PC-9 (cell line): ENCODE results near the gene PITRM1. TPM values are rescaled to one million over a fixed set of nuclear protein-coding genes. Genes with fewer than 3 reads are reported as not detected.

ENCODE experiments used
- BruUV-seq: library from RNA; stranded (reverse); fragments of 400-500 nt; replicated peaks from 2 replicates; lab custom pipeline; 2021; lab: Mats Ljungman, UMichigan
- CTCF ChIA-PET: fragments of 300-600 bp; sonication (Branson Sonifier 250); formaldehyde crosslinking; loops from one replicate; lab custom pipeline; 2022; ENCODE audit warnings: antibody characterized with exemption; lab: Charles Lee
- POLR2A ChIA-PET: fragments of 300-600 bp; sonication (Branson Sonifier 250); formaldehyde crosslinking; loops from one replicate; lab custom pipeline; 2022; ENCODE audit warnings: antibody characterized with exemption; ENCODE audit not compliant: unreplicated experiment; lab: Charles Lee
- DNase-seq, 2 experiments: peaks; one replicate each; pipeline versions ENCODE4 v3.0.0 to v3.0.0-alpha.2; 2015 to 2022; ENCODE audit warnings: mixed read lengths in 1 of 2
- H2AFZ ChIP-seq: fragments of 200-600 bp; sonication (generic); 2 replicates; pipeline ENCODE4 v1.8.1; 2017; ENCODE audit warnings: antibody characterized with exemption
- H3F3A ChIP-seq: fragments of 200-600 bp; sonication (generic); 2 replicates; pipeline ENCODE4 v1.8.1; 2017; ENCODE audit warnings: antibody characterized with exemption, mild to moderate bottlenecking, low read depth; ENCODE audit not compliant: insufficient read depth
- H3K27ac ChIP-seq: fragments of 200-600 bp; sonication (generic); 2 replicates; pipeline ENCODE4 v1.6.1; 2016; ENCODE audit warnings: mixed run types
- H3K27me3 ChIP-seq: fragments of 200-600 bp; sonication (generic); 2 replicates; pipeline ENCODE4 v1.6.1; 2016; ENCODE audit warnings: low read depth, mixed run types; ENCODE audit not compliant: insufficient read depth
- H3K36me3 ChIP-seq: fragments of 200-600 bp; sonication (generic); 2 replicates; pipeline ENCODE4 v1.6.1; 2016; ENCODE audit warnings: low read depth, mixed run types
- H3K4me1 ChIP-seq: fragments of 200-600 bp; sonication (generic); replicated peaks from 2 replicates; pipeline ENCODE4 v1.6.1; 2016; ENCODE audit warnings: mixed run types; ENCODE audit not compliant: insufficient read depth
- H3K4me2 ChIP-seq: fragments of 200-600 bp; sonication (generic); 2 replicates; pipeline ENCODE4 v1.6.1; 2017; ENCODE audit warnings: mixed run types
- H3K4me3 ChIP-seq: fragments of 200-600 bp; sonication (generic); 2 replicates; pipeline ENCODE4 v1.6.1; 2016; ENCODE audit warnings: mixed run types
- H3K79me2 ChIP-seq: fragments of 200-600 bp; sonication (generic); 2 replicates; pipeline ENCODE4 v1.6.1; 2017; ENCODE audit warnings: low read depth, mixed run types
- H3K9me2 ChIP-seq: fragments of 200-600 bp; sonication (generic); 2 replicates; pipeline ENCODE4 v1.8.1; 2017; ENCODE audit warnings: mild to moderate bottlenecking; ENCODE audit not compliant: insufficient read depth
- H3K9me3 ChIP-seq: fragments of 200-600 bp; sonication (generic); 2 replicates; pipeline ENCODE4 v1.8.1; 2016; ENCODE audit warnings: low read depth; ENCODE audit not compliant: insufficient read depth
- H4K20me1 ChIP-seq: fragments of 200-600 bp; sonication (generic); 2 replicates; pipeline ENCODE4 v1.8.1; 2017; ENCODE audit not compliant: insufficient read depth
- CTCF ChIP-seq: fragments of 200-600 bp; sonication (generic); conservative IDR thresholded peaks from 2 replicates; pipeline ENCODE4 v1.6.1; 2017; ENCODE audit warnings: mixed run types, antibody characterized with exemption, mild to moderate bottlenecking, moderate library complexity
- EZH2 ChIP-seq: fragments of 200-600 bp; sonication (generic); IDR thresholded peaks from 2 replicates; pipeline ENCODE4 v1.8.0; 2017; ENCODE audit warnings: antibody characterized with exemption, low read depth
- intact Hi-C: fragments of 100-400 bp; cut with micrococcal nuclease; formaldehyde crosslinking; loops from one replicate; pipeline ENCODE4 v1.10.0; 2022; ENCODE audit not compliant: unreplicated experiment
- total RNA-seq: library from RNA; stranded (reverse); gene quantifications from 2 replicates; pipeline ENCODE4 v1.2.3, GENCODE V29; 2021

The PITRM1 gene
- total RNA-seq, 1 experiment from 2014 or later: 124 TPM

GRCh38 chr10:3129581-3130340 is 42.8 kb downstream of the PITRM1 start:
- no peak overlapping the region for H3K27ac ChIP-seq
- peaks cover 8% of the 10 kb centered on the region for H3K4me1 ChIP-seq
- H3K4me3 ChIP-seq: no peak overlapping the region
- H4K20me1 ChIP-seq: no peaks in the 10 kb centered on the region
- TF ChIP-seq EZH2 (no peak), CTCF (no peak)
- H3K9me2 ChIP-seq: no peaks in the 10 kb centered on the region
- H3K9me3 ChIP-seq: no peaks in the 10 kb centered on the region
- peaks cover 10% of the 10 kb centered on the region for H3F3A ChIP-seq
- no peaks in the 10 kb centered on the region for H3K79me2 ChIP-seq
- intact Hi-C loops: no loop called here
- ChIA-PET POLR2A (no interaction called here), CTCF (no interaction called here)
- no peaks in the 10 kb centered on the region for H3K27me3 ChIP-seq
- no peak overlapping the region for H3K4me2 ChIP-seq
- no TSS peak for BruUV-seq
- DNase-seq: no peak
- H2AFZ ChIP-seq: no peak overlapping the region
- H3K36me3 ChIP-seq: peaks cover 8% of the 10 kb centered on the region; the same call in 1 of the 2 replicates

GRCh38 chr10:3128379-3129130 is 44.0 kb downstream of the PITRM1 start:
- Histone ChIP-seq H3K36me3 (no peaks in the 10 kb centered on the region; the same call in 1 of the 2 replicates), H3K79me2 (no peaks in the 10 kb centered on the region), H4K20me1 (no peaks in the 10 kb centered on the region), H3K4me2 (no peak overlapping the region), H2AFZ (no peak overlapping the region), H3K4me3 (no peak overlapping the region), H3K27me3 (no peaks in the 10 kb centered on the region), H3K9me3 (no peaks in the 10 kb centered on the region), H3K4me1 (peaks cover 8% of the 10 kb centered on the region), H3K9me2 (no peaks in the 10 kb centered on the region), H3K27ac (no peak overlapping the region), H3F3A (peaks cover 6% of the 10 kb centered on the region; the same call in 1 of the 2 replicates)
- intact Hi-C loops: no loop called here
- DNase-seq: no peak
- no TSS peak for BruUV-seq
- CTCF ChIA-PET: interaction anchor here (0.5 kb wide), 1 partner anchor 33 kb away, joined by 12 read pairs; no protein-coding TSS in a partner anchor
- POLR2A ChIA-PET: no interaction called here
- TF ChIP-seq CTCF: no peak
- TF ChIP-seq EZH2: no peak

DNA sequence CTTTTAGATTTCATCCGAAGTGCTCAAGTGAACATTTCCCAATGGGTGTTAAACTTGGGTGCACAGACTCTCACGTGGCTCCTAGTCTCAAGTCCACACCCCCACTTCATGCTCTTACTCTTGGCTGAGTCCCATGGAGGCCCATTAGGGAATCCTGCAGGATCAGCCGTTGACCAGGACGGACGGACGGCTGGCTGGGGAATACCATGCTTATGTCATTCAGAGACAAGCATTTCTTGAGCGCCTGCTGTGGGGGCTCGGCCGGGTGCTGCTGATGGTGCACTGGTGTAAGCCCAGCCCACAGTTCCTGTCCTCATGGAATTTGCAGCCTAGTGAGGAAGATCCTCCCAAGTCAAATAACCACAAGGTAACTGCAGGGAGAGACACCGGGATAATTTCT is 44.7 kb downstream of the PITRM1 start:
- peaks cover 5% of the 10 kb centered on the region; the same call in 1 of the 2 replicates for H3F3A ChIP-seq
- TF ChIP-seq CTCF (no peak), EZH2 (no peak)
- ChIA-PET POLR2A (no interaction called here), CTCF (interaction anchor here (0.5 kb wide), 1 partner anchor 33 kb away, joined by 12 read pairs; no protein-coding TSS in a partner anchor)
- H3K9me3 ChIP-seq: no peaks in the 10 kb centered on the region
- H3K27ac ChIP-seq: no peak overlapping the region
- H3K27me3 ChIP-seq: no peaks in the 10 kb centered on the region
- no peak overlapping the region for H2AFZ ChIP-seq
- no peaks in the 10 kb centered on the region for H3K9me2 ChIP-seq
- no peaks in the 10 kb centered on the region; the same call in 1 of the 2 replicates for H3K36me3 ChIP-seq
- no peaks in the 10 kb centered on the region for H3K79me2 ChIP-seq
- H4K20me1 ChIP-seq: no peaks in the 10 kb centered on the region
- H3K4me1 ChIP-seq: peaks cover 8% of the 10 kb centered on the region
- BruUV-seq: no TSS peak
- H3K4me2 ChIP-seq: no peak overlapping the region
- no peak overlapping the region for H3K4me3 ChIP-seq
- DNase-seq: no peak
- intact Hi-C loops: no loop called here
